COR-L47 (cell line): Measurements from ENCODE around the gene STIM1.

Experiments used
- DNase-seq: peaks from one replicate; lab custom pipeline; 2025; lab: John Stamatoyannopoulos, UW

STIM1 gene

GRCh38 chr11:3916962-3917361 is 61.5 kb downstream of the STIM1 start:
- DNase-seq: no peak

- no peak for DNase-seq
Observed at GRCh38 chr11:3920148-3920852, 64.8 kb downstream of the STIM1 start.

GRCh38 chr11:3922056-3922455 is 66.6 kb downstream of the STIM1 start:
- no peak for DNase-seq

GRCh38 chr11:3925513-3925912 is 70.0 kb downstream of the STIM1 start:
- DNase-seq: no peak

- no peak for DNase-seq
Observed at GRCh38 chr11:3926458-3927095, 71.1 kb downstream of the STIM1 start.

- DNase-seq: no peak
Observed at GRCh38 chr11:3927129-3927796, 71.8 kb downstream of the STIM1 start.

- no peak for DNase-seq
Observed at GRCh38 chr11:3929232-3929631, 73.8 kb downstream of the STIM1 start.

- no peak for DNase-seq
Observed at GRCh38 chr11:3929649-3930048, 74.2 kb downstream of the STIM1 start.

GRCh38 chr11:3932698-3933097 is 77.2 kb downstream of the STIM1 start:
- DNase-seq: no peak

GRCh38 chr11:3933165-3933628 is 77.7 kb downstream of the STIM1 start:
- DNase-seq: no peak

GRCh38 chr11:3934658-3935057 is 79.2 kb downstream of the STIM1 start:
- no peak for DNase-seq

- no peak for DNase-seq
Observed at GRCh38 chr11:3936517-3936916, 81.1 kb downstream of the STIM1 start.

GRCh38 chr11:3939211-3939610 is 83.7 kb downstream of the STIM1 start:
- no peak for DNase-seq

- DNase-seq: no peak
Observed at GRCh38 chr11:3939651-3940190, 84.3 kb downstream of the STIM1 start.

- no peak for DNase-seq
Observed at GRCh38 chr11:3942160-3942955, 86.9 kb downstream of the STIM1 start.

GRCh38 chr11:3942956-3943497 is 87.6 kb downstream of the STIM1 start:
- DNase-seq: no peak

GRCh38 chr11:3944198-3944597 is 88.7 kb downstream of the STIM1 start:
- no peak for DNase-seq

GRCh38 chr11:3946455-3947017 is 91.1 kb downstream of the STIM1 start:
- no peak for DNase-seq

GRCh38 chr11:3947061-3947460 is 91.6 kb downstream of the STIM1 start:
- no peak for DNase-seq

GRCh38 chr11:3949125-3949524 is 93.7 kb downstream of the STIM1 start:
- no peak for DNase-seq

GRCh38 chr11:3950996-3951660 is 95.7 kb downstream of the STIM1 start:
- peak; percentile 7 for DNase-seq
